ACC112 (cell line): ENCODE results near the gene STAC.
A peak's percentile ranks its signal among the peaks of the same experiment; 100 is the strongest.

Experiments
- H2AFZ ChIP-seq: fragments of 200-600 bp; sonication (generic); one replicate; pipeline ENCODE4 v1.6.0; 2017; ENCODE audit warnings: antibody characterized with exemption, low read length; ENCODE audit not compliant: unreplicated experiment
- H3K27ac ChIP-seq: fragments of 200-600 bp; sonication (generic); 2 replicates; pipeline ENCODE4 v1.5.1; 2014; ENCODE audit warnings: low read depth, mild to moderate bottlenecking, antibody characterized with exemption, low read length, moderate library complexity
- H3K27me3 ChIP-seq: fragments of 200-600 bp; sonication (generic); 2 replicates; pipeline ENCODE4 v1.6.1; 2014; ENCODE audit warnings: mild to moderate bottlenecking, antibody characterized with exemption, low read length, moderate library complexity, mixed read lengths; ENCODE audit not compliant: insufficient read depth
- H3K36me3 ChIP-seq: fragments of 200-600 bp; sonication (generic); 2 replicates; pipeline ENCODE4 v1.6.1; 2016; ENCODE audit warnings: mild to moderate bottlenecking, antibody characterized with exemption, low read length, moderate library complexity, mixed read lengths; ENCODE audit not compliant: insufficient read depth
- H3K4me1 ChIP-seq: fragments of 200-600 bp; sonication (generic); one replicate; pipeline ENCODE4 v1.6.1; 2016; ENCODE audit warnings: low read length, mixed read lengths; ENCODE audit not compliant: insufficient read depth, unreplicated experiment, control insufficient read depth
- H3K4me3 ChIP-seq: fragments of 200-600 bp; sonication (generic); 2 replicates; pipeline ENCODE4 v1.5.1; 2014; ENCODE audit warnings: mild to moderate bottlenecking, low read depth, low read length
- H3K79me2 ChIP-seq: fragments of 200-600 bp; sonication (generic); one replicate; pipeline ENCODE4 v1.6.0; 2016; ENCODE audit warnings: low read length; ENCODE audit not compliant: control insufficient read depth, unreplicated experiment, insufficient read depth

STAC gene

DNA sequence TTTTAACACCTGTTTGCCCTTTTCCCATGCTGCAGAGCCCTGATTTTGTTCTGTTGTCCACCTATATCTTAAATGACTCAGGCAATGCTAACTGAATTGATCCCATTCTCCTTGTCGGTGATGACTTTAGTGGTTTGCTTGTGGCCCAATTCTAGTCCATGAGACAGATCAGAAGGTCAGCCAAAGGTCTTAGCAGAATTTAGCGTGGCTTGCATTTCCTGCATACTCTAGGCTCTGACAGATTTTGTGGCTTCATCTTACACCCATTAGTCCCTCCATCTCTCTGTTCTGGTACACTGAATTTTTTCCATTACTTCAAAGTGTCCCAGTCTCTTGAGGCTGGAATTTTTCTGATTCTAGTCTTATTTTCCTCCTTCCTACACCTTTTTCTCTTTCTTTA is 161.9 kb downstream of the STAC start:
- Histone ChIP-seq H3K4me1 (no peaks in the 10 kb centered on the region), H3K36me3 (0 out of 2 replicates have a peak, but pooled peaks cover 4% of the 10 kb centered on the region), H3K4me3 (no peak overlapping the region), H3K27me3 (no peaks in the 10 kb centered on the region), H3K27ac (no peak overlapping the region), H2AFZ (no peak overlapping the region), H3K79me2 (no peaks in the 10 kb centered on the region)

GRCh38 chr3:36543276-36543997 is 163.1 kb downstream of the STAC start:
- no peaks in the 10 kb centered on the region for H3K79me2 ChIP-seq
- no peaks in the 10 kb centered on the region for H3K4me1 ChIP-seq
- no peak overlapping the region for H2AFZ ChIP-seq
- 0 out of 2 replicates have a peak, but pooled peaks cover 4% of the 10 kb centered on the region for H3K36me3 ChIP-seq
- no peak overlapping the region for H3K27ac ChIP-seq
- no peak overlapping the region for H3K4me3 ChIP-seq
- H3K27me3 ChIP-seq: no peaks in the 10 kb centered on the region

DNA sequence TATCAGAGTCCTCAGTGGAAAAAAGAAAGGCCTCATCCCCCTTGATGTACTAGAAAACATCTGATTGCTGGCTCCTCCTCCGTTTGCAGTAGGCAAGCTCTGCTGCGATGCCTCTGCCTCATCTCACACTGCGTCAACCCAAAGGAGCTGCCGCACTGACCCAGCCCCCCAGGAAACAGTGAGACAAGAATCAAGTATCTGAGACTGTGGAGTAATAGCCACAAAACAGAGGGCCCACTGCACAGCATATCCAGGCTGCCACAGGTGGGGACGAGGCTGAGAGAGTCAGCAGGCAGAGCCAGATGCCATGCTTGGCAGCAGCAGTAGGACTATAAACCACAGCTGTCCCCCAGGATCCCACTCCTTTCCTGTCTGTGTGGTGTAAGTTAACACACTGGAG is 165.9 kb downstream of the STAC start:
- Histone ChIP-seq H3K4me3 (no peak overlapping the region), H3K27ac (no peak overlapping the region), H3K36me3 (0 out of 2 replicates have a peak, but pooled peaks cover 4% of the 10 kb centered on the region), H2AFZ (no peak overlapping the region), H3K27me3 (no peaks in the 10 kb centered on the region), H3K79me2 (no peaks in the 10 kb centered on the region), H3K4me1 (no peaks in the 10 kb centered on the region)

- Histone ChIP-seq H3K36me3 (0 out of 2 replicates have a peak, but pooled peaks cover 4% of the 10 kb centered on the region), H3K4me3 (no peak overlapping the region), H3K79me2 (no peaks in the 10 kb centered on the region), H3K27ac (no peak overlapping the region), H3K27me3 (no peaks in the 10 kb centered on the region), H2AFZ (no peak overlapping the region), H3K4me1 (no peaks in the 10 kb centered on the region)
Measured at GRCh38 chr3:36548712-36549111, 168.4 kb downstream of the STAC start.

- Histone ChIP-seq H3K4me3 (no peak overlapping the region), H3K4me1 (no peaks in the 10 kb centered on the region), H3K79me2 (no peaks in the 10 kb centered on the region), H3K27me3 (no peaks in the 10 kb centered on the region), H2AFZ (no peak overlapping the region), H3K27ac (no peak overlapping the region), H3K36me3 (no peaks in the 10 kb centered on the region)
Measured at GRCh38 chr3:36557021-36557707, 176.9 kb downstream of the STAC start.

GRCh38 chr3:36557708-36558421 is 177.6 kb downstream of the STAC start:
- Histone ChIP-seq H3K4me3 (no peak overlapping the region), H3K79me2 (no peaks in the 10 kb centered on the region), H2AFZ (no peak overlapping the region), H3K36me3 (no peaks in the 10 kb centered on the region), H3K4me1 (no peaks in the 10 kb centered on the region), H3K27me3 (no peaks in the 10 kb centered on the region), H3K27ac (no peak overlapping the region)

GRCh38 chr3:36558961-36559360 is 178.7 kb downstream of the STAC start:
- Histone ChIP-seq H3K27ac (no peak overlapping the region), H2AFZ (no peak overlapping the region), H3K4me1 (peaks cover 4% of the 10 kb centered on the region), H3K4me3 (no peak overlapping the region), H3K36me3 (no peaks in the 10 kb centered on the region), H3K27me3 (no peaks in the 10 kb centered on the region), H3K79me2 (no peaks in the 10 kb centered on the region)

DNA sequence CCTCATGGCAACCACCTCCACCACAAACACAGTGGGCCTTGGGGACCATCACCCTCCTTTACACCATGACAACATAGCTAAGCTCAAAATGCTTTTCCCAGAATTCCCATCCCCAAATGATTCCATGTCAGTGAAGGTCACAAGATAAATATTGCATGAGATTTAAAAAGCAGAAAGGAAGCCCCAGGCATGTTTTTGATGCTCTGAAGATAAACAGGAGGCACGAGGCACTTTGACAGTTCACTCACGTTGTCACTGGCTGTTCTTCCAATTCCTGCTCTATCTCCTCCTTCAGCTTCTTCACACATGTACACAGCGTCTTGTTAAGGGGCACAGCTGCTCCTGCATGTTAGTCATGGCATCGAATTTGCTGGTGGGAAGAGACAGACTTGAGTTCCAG is 180.4 kb downstream of the STAC start:
- Histone ChIP-seq H3K4me1 (peaks cover 4% of the 10 kb centered on the region), H3K27ac (no peak overlapping the region), H3K79me2 (no peaks in the 10 kb centered on the region), H2AFZ (no peak overlapping the region), H3K36me3 (no peaks in the 10 kb centered on the region), H3K4me3 (no peak overlapping the region), H3K27me3 (no peaks in the 10 kb centered on the region)

- no peak overlapping the region for H3K4me3 ChIP-seq
- H3K27ac ChIP-seq: no peak overlapping the region
- no peak overlapping the region for H2AFZ ChIP-seq
- peaks cover 4% of the 10 kb centered on the region for H3K4me1 ChIP-seq
- H3K79me2 ChIP-seq: no peaks in the 10 kb centered on the region
- no peaks in the 10 kb centered on the region for H3K27me3 ChIP-seq
- no peaks in the 10 kb centered on the region for H3K36me3 ChIP-seq
Measured at GRCh38 chr3:36561601-36562000, 181.3 kb downstream of the STAC start.

DNA sequence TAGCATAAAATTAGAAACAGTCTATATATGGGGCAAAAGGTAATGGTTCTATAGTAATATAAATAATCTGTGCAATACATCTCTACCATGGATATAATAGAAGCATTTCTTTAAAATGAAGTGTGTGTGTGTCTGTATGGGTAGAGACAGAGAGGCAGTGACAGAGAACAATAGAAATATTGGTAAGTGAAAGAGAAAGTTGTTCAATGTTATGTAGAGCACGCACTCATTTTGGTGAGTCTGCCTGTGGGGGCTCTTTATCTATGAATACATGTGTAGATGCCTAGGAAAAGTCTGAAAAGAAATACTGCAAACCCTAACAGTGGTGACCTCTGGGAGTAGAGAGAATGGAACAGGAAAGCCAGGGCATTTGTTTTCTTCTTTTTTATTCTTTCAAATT is 182.6 kb downstream of the STAC start:
- H3K4me1 ChIP-seq: peaks cover 4% of the 10 kb centered on the region
- H3K79me2 ChIP-seq: no peaks in the 10 kb centered on the region
- H3K27ac ChIP-seq: no peak overlapping the region
- H3K4me3 ChIP-seq: 0 out of 2 replicates have a peak overlapping the region, but pooled peaks have one; percentile 9
- H3K36me3 ChIP-seq: no peaks in the 10 kb centered on the region
- no peaks in the 10 kb centered on the region for H3K27me3 ChIP-seq
- H2AFZ ChIP-seq: peak overlapping the region; percentile 22
